Measurements from ENCODE around the gene NRG3.

The NRG3 gene

GRCh38 chr10:82072124-82072523 is 197.1 kb downstream of the NRG3 start:
- TF ChIP-seq CTCF (IDR thresholded peaks at IDR 0.05) = no peak
- Histone ChIP-seq H3K9me3 (ENCODE audit: control insufficient read depth, low read length) (no peaks in the 10 kb centered on the region), H3K27me3 (ENCODE audit: control insufficient read depth, insufficient read depth, low read length) (no peaks in the 10 kb centered on the region), H3K9ac (no peak overlapping the region), H2AFZ (no peak overlapping the region), H3K4me1 (no peaks in the 10 kb centered on the region), H3K4me2 (ENCODE audit: low read length) (no peak overlapping the region), H3K36me3 (ENCODE audit: control insufficient read depth, insufficient read depth, low read length) (no peaks in the 10 kb centered on the region), H3K4me3 (ENCODE audit: low read depth, low read length) (no peak overlapping the region), H3K79me2 (no peaks in the 10 kb centered on the region), H3K27ac (no peak overlapping the region)

- H3K4me1 ChIP-seq = no peaks in the 10 kb centered on the region
Measured at GRCh38 chr10:82075605-82076004, 200.6 kb downstream of the NRG3 start.

GRCh38 chr10:82084496-82084895 is 209.5 kb downstream of the NRG3 start:
- TF ChIP-seq CTCF (IDR thresholded peaks at IDR 0.05) = no peak
- Histone ChIP-seq H3K4me3 (ENCODE audit: low read depth, low read length) (no peak overlapping the region), H3K36me3 (ENCODE audit: control insufficient read depth, insufficient read depth, low read length) (no peaks in the 10 kb centered on the region), H3K4me1 (no peaks in the 10 kb centered on the region), H3K27me3 (ENCODE audit: control insufficient read depth, insufficient read depth, low read length) (no peaks in the 10 kb centered on the region), H3K27ac (no peak overlapping the region), H2AFZ (no peak overlapping the region), H3K4me2 (ENCODE audit: low read length) (no peak overlapping the region), H3K9ac (no peak overlapping the region), H3K9me3 (ENCODE audit: control insufficient read depth, low read length) (no peaks in the 10 kb centered on the region), H3K79me2 (no peaks in the 10 kb centered on the region)

More at GRCh38 chr10:82075605-82076004, 200.6 kb downstream of the NRG3 start:
- H3K4me2 ChIP-seq (ENCODE audit: low read length) = no peak overlapping the region
- TF ChIP-seq CTCF (IDR thresholded peaks at IDR 0.05) = no peak
- H3K4me3 ChIP-seq (ENCODE audit: low read depth, low read length) = no peak overlapping the region
- no peak overlapping the region for H3K9ac ChIP-seq
- no peaks in the 10 kb centered on the region for H3K79me2 ChIP-seq
- H3K9me3 ChIP-seq (ENCODE audit: control insufficient read depth, low read length) = no peaks in the 10 kb centered on the region
- no peaks in the 10 kb centered on the region for H3K27me3 ChIP-seq (ENCODE audit: control insufficient read depth, insufficient read depth, low read length)
- no peaks in the 10 kb centered on the region for H3K36me3 ChIP-seq (ENCODE audit: control insufficient read depth, insufficient read depth, low read length)
- H3K27ac ChIP-seq = no peak overlapping the region
- no peak overlapping the region for H2AFZ ChIP-seq

- no peak overlapping the region for H2AFZ ChIP-seq
- no peak for TF ChIP-seq CTCF (IDR thresholded peaks at IDR 0.05)
- H3K4me1 ChIP-seq = no peaks in the 10 kb centered on the region
- no peak overlapping the region for H3K27ac ChIP-seq
- no peak overlapping the region for H3K4me3 ChIP-seq (ENCODE audit: low read depth, low read length)
- no peaks in the 10 kb centered on the region for H3K36me3 ChIP-seq (ENCODE audit: control insufficient read depth, insufficient read depth, low read length)
- H3K79me2 ChIP-seq = no peaks in the 10 kb centered on the region
- H3K9me3 ChIP-seq (ENCODE audit: control insufficient read depth, low read length) = no peaks in the 10 kb centered on the region
- no peaks in the 10 kb centered on the region for H3K27me3 ChIP-seq (ENCODE audit: control insufficient read depth, insufficient read depth, low read length)
- H3K4me2 ChIP-seq (ENCODE audit: low read length) = no peak overlapping the region
- H3K9ac ChIP-seq = no peak overlapping the region
Measured at GRCh38 chr10:82084904-82085303, 209.9 kb downstream of the NRG3 start.

GRCh38 chr10:82089327-82089726 is 214.3 kb downstream of the NRG3 start:
- Histone ChIP-seq H3K27me3 (ENCODE audit: control insufficient read depth, insufficient read depth, low read length) (no peaks in the 10 kb centered on the region), H3K36me3 (ENCODE audit: control insufficient read depth, insufficient read depth, low read length) (no peaks in the 10 kb centered on the region), H3K9ac (no peak overlapping the region), H3K27ac (no peak overlapping the region), H3K4me1 (no peaks in the 10 kb centered on the region), H2AFZ (no peak overlapping the region), H3K79me2 (no peaks in the 10 kb centered on the region), H3K4me2 (ENCODE audit: low read length) (no peak overlapping the region), H3K9me3 (ENCODE audit: control insufficient read depth, low read length) (no peaks in the 10 kb centered on the region), H3K4me3 (ENCODE audit: low read depth, low read length) (no peak overlapping the region)
- no peak for TF ChIP-seq CTCF (IDR thresholded peaks at IDR 0.05)

All from parathyroid adenoma (tissue), 2 donors.